A172 (cell line): Measurements from ENCODE around the gene NSUN2. TPM values are rescaled to one million over a fixed set of nuclear protein-coding genes. Genes with fewer than 3 reads are reported as not detected.

Experiments
- DNase-seq: peaks from one replicate; pipeline ENCODE4 v3.0.0-alpha.2; 2015; ENCODE audit warnings: low spot score
- total RNA-seq: library from RNA; depleted of rRNA; stranded (reverse); fragments of >200 nt; shearing (Covaris generic); gene quantifications from 2 replicates; pipeline ENCODE4 v1.2.3, GENCODE V29; 2014; rRNA removed

NSUN2 gene
- total RNA-seq, 1 experiment from 2014 or later, result 95.3 TPM

GRCh38 chr5:6557807-6558575 is 74.9 kb downstream of the NSUN2 start:
- DNase-seq, result no peak

GRCh38 chr5:6556802-6557102 is 76.1 kb downstream of the NSUN2 start:
- no peak for DNase-seq

- DNase-seq, result peak; percentile 60
Observed at GRCh38 chr5:6556089-6556801, 76.6 kb downstream of the NSUN2 start.

GRCh38 chr5:6554812-6555211 is 78.0 kb downstream of the NSUN2 start:
- DNase-seq, result peak; percentile 32

- no peak for DNase-seq
Observed at GRCh38 chr5:6553972-6554371, 78.9 kb downstream of the NSUN2 start.

GRCh38 chr5:6552612-6553011 is 80.2 kb downstream of the NSUN2 start:
- DNase-seq, result no peak

GRCh38 chr5:6551955-6552313 is 80.9 kb downstream of the NSUN2 start:
- DNase-seq, result no peak

GRCh38 chr5:6551287-6551954 is 81.4 kb downstream of the NSUN2 start:
- peak; percentile 83 for DNase-seq

- DNase-seq, result no peak
Observed at GRCh38 chr5:6550628-6551027, 82.2 kb downstream of the NSUN2 start.

Other genes starting within 250 kb of the NSUN2 start
- 0.65 and 1.9 TPM in 2 replicates for gene UBE2QL1, start 184.2 kb downstream of the NSUN2 start, total RNA-seq
- 51.3 and 62.8 TPM in 2 replicates for gene SRD5A1, start 396 bp upstream of the NSUN2 start, total RNA-seq
- 7.6 and 7.8 TPM in 2 replicates for gene TENT4A, start 80.4 kb upstream of the NSUN2 start, total RNA-seq